ENCODE data around the gene KCNN3.

DNA sequence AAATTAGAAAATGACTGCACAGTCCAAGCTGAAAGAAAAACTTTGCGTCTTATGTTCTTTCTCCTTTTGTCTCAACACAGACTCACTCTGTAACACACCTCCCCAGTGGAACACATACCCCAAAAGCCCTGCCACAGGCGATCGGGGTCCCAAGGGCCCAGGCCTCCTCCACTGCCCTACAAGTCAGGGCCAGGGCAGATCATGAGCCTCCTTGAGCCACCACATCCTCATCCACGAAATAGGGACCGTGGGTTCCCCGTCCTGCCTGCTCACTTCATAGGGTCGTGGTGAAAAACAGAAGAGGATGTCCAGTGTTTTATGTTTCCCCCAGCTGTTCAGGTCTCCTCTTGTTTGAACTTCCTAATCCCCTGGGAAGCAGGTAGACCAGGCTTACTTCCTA lies 116.7 kb downstream of the KCNN3 start:
- TF ChIP-seq, protein P1, sequence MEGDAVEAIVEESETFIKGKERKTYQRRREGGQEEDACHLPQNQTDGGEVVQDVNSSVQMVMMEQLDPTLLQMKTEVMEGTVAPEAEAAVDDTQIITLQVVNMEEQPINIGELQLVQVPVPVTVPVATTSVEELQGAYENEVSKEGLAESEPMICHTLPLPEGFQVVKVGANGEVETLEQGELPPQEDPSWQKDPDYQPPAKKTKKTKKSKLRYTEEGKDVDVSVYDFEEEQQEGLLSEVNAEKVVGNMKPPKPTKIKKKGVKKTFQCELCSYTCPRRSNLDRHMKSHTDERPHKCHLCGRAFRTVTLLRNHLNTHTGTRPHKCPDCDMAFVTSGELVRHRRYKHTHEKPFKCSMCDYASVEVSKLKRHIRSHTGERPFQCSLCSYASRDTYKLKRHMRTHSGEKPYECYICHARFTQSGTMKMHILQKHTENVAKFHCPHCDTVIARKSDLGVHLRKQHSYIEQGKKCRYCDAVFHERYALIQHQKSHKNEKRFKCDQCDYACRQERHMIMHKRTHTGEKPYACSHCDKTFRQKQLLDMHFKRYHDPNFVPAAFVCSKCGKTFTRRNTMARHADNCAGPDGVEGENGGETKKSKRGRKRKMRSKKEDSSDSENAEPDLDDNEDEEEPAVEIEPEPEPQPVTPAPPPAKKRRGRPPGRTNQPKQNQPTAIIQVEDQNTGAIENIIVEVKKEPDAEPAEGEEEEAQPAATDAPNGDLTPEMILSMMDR (tag by site-specific recombination; IDR thresholded peaks at IDR 0.05) = no peak
- TF ChIP-seq PRDM1 (tag by site-specific recombination; IDR thresholded peaks at IDR 0.05) = no peak
- TF ChIP-seq, protein P2, sequence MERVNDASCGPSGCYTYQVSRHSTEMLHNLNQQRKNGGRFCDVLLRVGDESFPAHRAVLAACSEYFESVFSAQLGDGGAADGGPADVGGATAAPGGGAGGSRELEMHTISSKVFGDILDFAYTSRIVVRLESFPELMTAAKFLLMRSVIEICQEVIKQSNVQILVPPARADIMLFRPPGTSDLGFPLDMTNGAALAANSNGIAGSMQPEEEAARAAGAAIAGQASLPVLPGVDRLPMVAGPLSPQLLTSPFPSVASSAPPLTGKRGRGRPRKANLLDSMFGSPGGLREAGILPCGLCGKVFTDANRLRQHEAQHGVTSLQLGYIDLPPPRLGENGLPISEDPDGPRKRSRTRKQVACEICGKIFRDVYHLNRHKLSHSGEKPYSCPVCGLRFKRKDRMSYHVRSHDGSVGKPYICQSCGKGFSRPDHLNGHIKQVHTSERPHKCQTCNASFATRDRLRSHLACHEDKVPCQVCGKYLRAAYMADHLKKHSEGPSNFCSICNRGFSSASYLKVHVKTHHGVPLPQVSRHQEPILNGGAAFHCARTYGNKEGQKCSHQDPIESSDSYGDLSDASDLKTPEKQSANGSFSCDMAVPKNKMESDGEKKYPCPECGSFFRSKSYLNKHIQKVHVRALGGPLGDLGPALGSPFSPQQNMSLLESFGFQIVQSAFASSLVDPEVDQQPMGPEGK (tag by site-specific recombination; IDR thresholded peaks at IDR 0.05) = no peak
- no peak for TF ChIP-seq SP2 (tag by site-specific recombination; IDR thresholded peaks at IDR 0.05)
- TF ChIP-seq TCF7L2 (IDR thresholded peaks at IDR 0.05; ENCODE audit: borderline replicate concordance, low read depth, low read length) = no peak
- TF ChIP-seq ZBTB7A (tag by site-specific recombination; IDR thresholded peaks at IDR 0.05; ENCODE audit: low read depth) = no peak
- TF ChIP-seq, protein P3, sequence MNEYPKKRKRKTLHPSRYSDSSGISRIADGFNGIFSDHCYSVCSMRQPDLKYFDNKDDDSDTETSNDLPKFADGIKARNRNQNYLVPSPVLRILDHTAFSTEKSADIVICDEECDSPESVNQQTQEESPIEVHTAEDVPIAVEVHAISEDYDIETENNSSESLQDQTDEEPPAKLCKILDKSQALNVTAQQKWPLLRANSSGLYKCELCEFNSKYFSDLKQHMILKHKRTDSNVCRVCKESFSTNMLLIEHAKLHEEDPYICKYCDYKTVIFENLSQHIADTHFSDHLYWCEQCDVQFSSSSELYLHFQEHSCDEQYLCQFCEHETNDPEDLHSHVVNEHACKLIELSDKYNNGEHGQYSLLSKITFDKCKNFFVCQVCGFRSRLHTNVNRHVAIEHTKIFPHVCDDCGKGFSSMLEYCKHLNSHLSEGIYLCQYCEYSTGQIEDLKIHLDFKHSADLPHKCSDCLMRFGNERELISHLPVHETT (tag by site-specific recombination; IDR thresholded peaks at IDR 0.05) = no peak
- TF ChIP-seq ZNF274 (IDR thresholded peaks at IDR 0.05; ENCODE audit: low read length) = no peak
- TF ChIP-seq ZNF274 (tag by site-specific recombination; IDR thresholded peaks at IDR 0.05; ENCODE audit: borderline replicate concordance) = no peak
- TF ChIP-seq, protein P4, sequence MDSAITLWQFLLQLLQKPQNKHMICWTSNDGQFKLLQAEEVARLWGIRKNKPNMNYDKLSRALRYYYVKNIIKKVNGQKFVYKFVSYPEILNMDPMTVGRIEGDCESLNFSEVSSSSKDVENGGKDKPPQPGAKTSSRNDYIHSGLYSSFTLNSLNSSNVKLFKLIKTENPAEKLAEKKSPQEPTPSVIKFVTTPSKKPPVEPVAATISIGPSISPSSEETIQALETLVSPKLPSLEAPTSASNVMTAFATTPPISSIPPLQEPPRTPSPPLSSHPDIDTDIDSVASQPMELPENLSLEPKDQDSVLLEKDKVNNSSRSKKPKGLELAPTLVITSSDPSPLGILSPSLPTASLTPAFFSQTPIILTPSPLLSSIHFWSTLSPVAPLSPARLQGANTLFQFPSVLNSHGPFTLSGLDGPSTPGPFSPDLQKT (IDR thresholded peaks at IDR 0.05; ENCODE audit: borderline replicate concordance, low read depth, low read length) = no peak
